GM21786 (cell line): Measurements from ENCODE around the gene CRTAP.
A peak's percentile ranks its signal among the peaks of the same experiment; 100 is the strongest.
"Not testable (repeated sequence)": the region's sequence is repeated elsewhere in the genome, so short reads cannot be mapped to it uniquely, and the experiment has no call there.

ENCODE experiments used
- ATAC-seq: cut with Tn5 transposase; IDR thresholded peaks from one replicate; pipeline ENCODE4 v1.9.1; 2021; ENCODE audit not compliant: unreplicated experiment

Gene CRTAP

GRCh38 chr3:33113772-33114621 lies at the start of gene CRTAP:
CRTAP (plus strand) TSS chr3:33114014; CDS start chr3:33114078, 64 bp downstream.
- peak; percentile 76 for ATAC-seq

GRCh38 chr3:33064929-33065328 lies 48.9 kb upstream of the CRTAP start:
- ATAC-seq, result no peak

- no peak for ATAC-seq
These were observed 46.3 kb upstream of the CRTAP start for GRCh38 chr3:33067484-33067883.

- ATAC-seq, result not testable (repeated sequence)
These were observed 44.0 kb upstream of the CRTAP start for GRCh38 chr3:33069862-33070261.

- no peak for ATAC-seq
These were observed 42.6 kb upstream of the CRTAP start for GRCh38 chr3:33071181-33071580.

GRCh38 chr3:33071946-33072345 lies 41.9 kb upstream of the CRTAP start:
- no peak for ATAC-seq

- ATAC-seq, result peak; percentile 60
These were observed 39.4 kb upstream of the CRTAP start for GRCh38 chr3:33074217-33075067.

- ATAC-seq, result no peak
These were observed 37.8 kb upstream of the CRTAP start for GRCh38 chr3:33075995-33076394.

GRCh38 chr3:33076952-33077351 lies 36.9 kb upstream of the CRTAP start:
- ATAC-seq, result no peak

GRCh38 chr3:33077976-33078375 lies 35.8 kb upstream of the CRTAP start:
- no peak for ATAC-seq

- ATAC-seq, result not testable (repeated sequence)
These were observed 34.0 kb upstream of the CRTAP start for GRCh38 chr3:33079813-33080212.

- no peak for ATAC-seq
These were observed 32.0 kb upstream of the CRTAP start for GRCh38 chr3:33081812-33082211.

- no peak for ATAC-seq
These were observed 29.9 kb upstream of the CRTAP start for GRCh38 chr3:33083958-33084357.

- ATAC-seq, result no peak
These were observed 25.1 kb upstream of the CRTAP start for GRCh38 chr3:33088691-33089090.

GRCh38 chr3:33089515-33089914 lies 24.3 kb upstream of the CRTAP start:
- ATAC-seq, result peak; percentile 91

GRCh38 chr3:33091746-33092145 lies 22.1 kb upstream of the CRTAP start:
- no peak for ATAC-seq

GRCh38 chr3:33092496-33093254 lies 21.1 kb upstream of the CRTAP start:
- ATAC-seq, result no peak

- no peak for ATAC-seq
These were observed 20.0 kb upstream of the CRTAP start for GRCh38 chr3:33093847-33094246.

- no peak for ATAC-seq
These were observed 18.4 kb upstream of the CRTAP start for GRCh38 chr3:33095436-33095835.

- peak; percentile 44 for ATAC-seq
These were observed 17.5 kb upstream of the CRTAP start for GRCh38 chr3:33096093-33096868.
